Sigmoid colon (tissue), 4 donors: ENCODE data around the gene MIB2.
"Not testable (repeated sequence)": the region's sequence is repeated elsewhere in the genome, so short reads cannot be mapped to it uniquely, and the experiment has no call there.

Source experiments
- CTCF ChIP-seq, 4 experiments: fragments of 450-650 bp in 3 of 4; fragments of 200-600 bp in 1 of 4; IDR thresholded peaks; one replicate each; pipeline ENCODE4 v1.5.1; 2016 to 2019; ENCODE audit warnings: antibody characterized with exemption in 4 of 4, mild to moderate bottlenecking in 3 of 4, moderate library complexity in 2 of 4
- EP300 ChIP-seq, 4 donors: sonication (generic); formaldehyde crosslinking; IDR thresholded peaks; one replicate each; pipeline ENCODE4 v1.6.1; 2017; ENCODE audit warnings: antibody characterized with exemption in 4 of 4
- POLR2A ChIP-seq, 2 donors: fragments of 450-650 bp; IDR thresholded peaks; one replicate each; pipeline ENCODE4 v1.6.1; 2016; ENCODE audit warnings: antibody characterized with exemption in 2 of 2, mild to moderate bottlenecking in 2 of 2, moderate library complexity in 2 of 2
- POLR2AphosphoS5 ChIP-seq, 4 donors: sonication (generic); formaldehyde crosslinking; IDR thresholded peaks; one replicate each; pipeline ENCODE4 v1.6.1; 2017; ENCODE audit warnings: antibody characterized with exemption in 4 of 4

DNA sequence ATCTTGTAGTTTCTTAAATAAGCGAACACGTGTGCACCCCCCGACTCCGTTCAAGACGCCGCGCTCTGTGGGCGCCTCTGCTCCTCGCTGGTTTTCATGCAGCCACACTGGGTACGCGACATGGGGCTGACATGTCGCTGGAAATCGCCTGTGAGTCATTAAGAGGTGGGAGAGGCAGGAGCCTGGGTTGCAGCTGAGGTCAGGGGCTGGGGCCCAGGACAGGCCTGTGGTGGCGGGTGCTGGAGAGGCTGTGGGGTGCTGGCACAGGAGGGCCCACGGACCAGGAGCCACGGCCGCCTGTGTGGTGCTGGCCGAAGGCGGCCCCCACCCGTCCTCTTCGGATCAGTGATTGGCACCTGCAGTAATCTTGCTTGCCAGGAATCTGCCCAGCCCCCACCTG, 59.5 kb downstream of the MIB2 start:
- not testable (repeated sequence) for TF ChIP-seq EP300, CTCF, POLR2AphosphoS5, POLR2A (IDR thresholded peaks at IDR 0.05)
